ENCODE results near the gene ADAMTS8. TPM values are rescaled to one million over a fixed set of nuclear protein-coding genes. Genes with fewer than 3 reads are reported as not detected.

Gene ADAMTS8
- total RNA-seq, 1 donor from 2014 or later = 1.0 TPM

GRCh38 chr11:130471731-130472433 is 43.5 kb upstream of the ADAMTS8 start:
- no peaks in the 10 kb centered on the region for H3K27me3 Mint-ChIP-seq (ENCODE audit: low read depth)
- TF ChIP-seq CTCF (IDR thresholded peaks at IDR 0.05) = no peak
- H3K4me1 Mint-ChIP-seq (ENCODE audit: low read depth) = peaks cover 14% of the 10 kb centered on the region
- H3K36me3 Mint-ChIP-seq (ENCODE audit: low read depth) = peaks cover 35% of the 10 kb centered on the region
- H3K4me3 Mint-ChIP-seq (ENCODE audit: unreplicated experiment) = no peak overlapping the region
- H3K27ac Mint-ChIP-seq (ENCODE audit: unreplicated experiment) = no peak overlapping the region
- no peaks in the 10 kb centered on the region for H3K9me3 Mint-ChIP-seq (ENCODE audit: low read depth)
- no peak for DNase-seq (ENCODE audit: low spot score)

GRCh38 chr11:130470832-130471706 is 42.7 kb upstream of the ADAMTS8 start:
- Mint-ChIP-seq H3K4me1 (ENCODE audit: low read depth) (peaks cover 14% of the 10 kb centered on the region), H3K27ac (ENCODE audit: unreplicated experiment) (no peak overlapping the region), H3K36me3 (ENCODE audit: low read depth) (peaks cover 30% of the 10 kb centered on the region), H3K9me3 (ENCODE audit: low read depth) (no peaks in the 10 kb centered on the region), H3K4me3 (ENCODE audit: unreplicated experiment) (no peak overlapping the region), H3K27me3 (ENCODE audit: low read depth) (no peaks in the 10 kb centered on the region)
- no peak for TF ChIP-seq CTCF (IDR thresholded peaks at IDR 0.05)
- DNase-seq (ENCODE audit: low spot score) = no peak

GRCh38 chr11:130469181-130469580 is 40.8 kb upstream of the ADAMTS8 start:
- TF ChIP-seq CTCF (IDR thresholded peaks at IDR 0.05) = no peak
- peaks cover 27% of the 10 kb centered on the region for H3K36me3 Mint-ChIP-seq (ENCODE audit: low read depth)
- no peaks in the 10 kb centered on the region for H3K27me3 Mint-ChIP-seq (ENCODE audit: low read depth)
- H3K4me1 Mint-ChIP-seq (ENCODE audit: low read depth) = no peaks in the 10 kb centered on the region
- H3K4me3 Mint-ChIP-seq (ENCODE audit: unreplicated experiment) = no peak overlapping the region
- H3K9me3 Mint-ChIP-seq (ENCODE audit: low read depth) = no peaks in the 10 kb centered on the region
- H3K27ac Mint-ChIP-seq (ENCODE audit: unreplicated experiment) = no peak overlapping the region
- DNase-seq (ENCODE audit: low spot score) = no peak

GRCh38 chr11:130467116-130467900 is 38.9 kb upstream of the ADAMTS8 start:
- no peak for DNase-seq (ENCODE audit: low spot score)
- peaks cover 39% of the 10 kb centered on the region for H3K36me3 Mint-ChIP-seq (ENCODE audit: low read depth)
- H3K27ac Mint-ChIP-seq (ENCODE audit: unreplicated experiment) = no peak overlapping the region
- H3K4me1 Mint-ChIP-seq (ENCODE audit: low read depth) = no peaks in the 10 kb centered on the region
- no peaks in the 10 kb centered on the region for H3K27me3 Mint-ChIP-seq (ENCODE audit: low read depth)
- no peak overlapping the region for H3K4me3 Mint-ChIP-seq (ENCODE audit: unreplicated experiment)
- TF ChIP-seq CTCF (IDR thresholded peaks at IDR 0.05) = no peak
- H3K9me3 Mint-ChIP-seq (ENCODE audit: low read depth) = no peaks in the 10 kb centered on the region

GRCh38 chr11:130465263-130465662 is 36.9 kb upstream of the ADAMTS8 start:
- Mint-ChIP-seq H3K9me3 (ENCODE audit: low read depth) (no peaks in the 10 kb centered on the region), H3K27ac (ENCODE audit: unreplicated experiment) (no peak overlapping the region), H3K4me1 (ENCODE audit: low read depth) (no peaks in the 10 kb centered on the region), H3K4me3 (ENCODE audit: unreplicated experiment) (no peak overlapping the region), H3K36me3 (ENCODE audit: low read depth) (peaks cover 40% of the 10 kb centered on the region), H3K27me3 (ENCODE audit: low read depth) (no peaks in the 10 kb centered on the region)
- no peak for DNase-seq (ENCODE audit: low spot score)
- TF ChIP-seq CTCF (IDR thresholded peaks at IDR 0.05) = no peak

Measured in chondrocyte (in vitro differentiated cells).